ENCODE data around the gene MRPL2.

DNA sequence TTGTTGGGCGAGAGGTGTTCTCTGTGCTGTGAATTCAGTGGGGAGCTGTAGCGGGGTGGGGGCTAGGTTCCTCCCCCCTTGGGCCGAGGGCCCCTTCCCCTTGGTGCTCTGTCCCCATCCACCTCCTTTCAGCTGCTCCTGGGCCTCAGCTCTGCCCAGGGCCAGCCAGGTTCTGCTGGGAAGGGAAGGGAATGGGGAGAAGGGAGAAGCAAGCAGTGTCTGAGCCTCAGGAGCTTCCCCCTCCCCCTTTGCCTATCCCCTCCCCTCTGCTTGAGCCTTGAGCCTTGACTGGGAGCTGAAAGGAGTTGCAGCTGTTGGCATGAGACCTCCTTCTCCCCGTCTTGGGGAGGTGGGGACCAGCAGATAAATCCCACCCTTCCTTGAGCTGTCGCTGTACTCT is 38.4 kb downstream of the MRPL2 start:
- TF ChIP-seq CTCF (IDR thresholded peaks at IDR 0.05; ENCODE audit: poor library complexity, severe bottlenecking) (no peak), EP300 (conservative IDR thresholded peaks at IDR 0.05; ENCODE audit: poor library complexity, severe bottlenecking) (no peak), TAF1 (IDR thresholded peaks at IDR 0.05; ENCODE audit: low read depth) (no peak), POLR2AphosphoS5 (IDR thresholded peaks at IDR 0.05) (no peak)
